ENCODE data around the gene PTK7.

PTK7 gene

DNA sequence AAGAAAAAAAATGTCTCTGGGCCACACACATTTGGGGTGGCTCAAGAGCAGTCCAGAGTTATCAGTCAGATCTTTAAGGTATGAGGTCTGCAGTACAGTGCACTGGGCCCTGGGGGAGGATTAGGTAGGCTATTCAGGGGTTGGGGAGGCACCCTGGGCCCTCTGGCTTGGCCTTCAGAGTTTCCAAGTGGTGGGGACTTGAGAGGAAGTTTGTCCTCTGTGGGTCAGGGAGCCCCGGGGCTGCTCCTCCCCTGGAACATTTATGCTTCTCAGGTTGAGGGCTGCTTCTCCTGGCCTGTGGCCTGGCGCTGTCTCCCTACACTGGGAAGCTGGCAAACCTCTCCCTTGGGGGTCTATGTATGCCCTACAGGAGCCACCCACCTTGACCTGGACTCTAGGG is 46.0 kb downstream of the PTK7 start:
- no CpG with 5 or more reads among the region's 2 CpGs for WGBS (ENCODE audit: extremely low coverage, insufficient coverage, insufficient read length)
- peak overlapping the region; percentile 96 for H2BK120ac ChIP-seq (ENCODE audit: insufficient read depth, low read length, poor library complexity)
- DNase-seq: no peak

DNA sequence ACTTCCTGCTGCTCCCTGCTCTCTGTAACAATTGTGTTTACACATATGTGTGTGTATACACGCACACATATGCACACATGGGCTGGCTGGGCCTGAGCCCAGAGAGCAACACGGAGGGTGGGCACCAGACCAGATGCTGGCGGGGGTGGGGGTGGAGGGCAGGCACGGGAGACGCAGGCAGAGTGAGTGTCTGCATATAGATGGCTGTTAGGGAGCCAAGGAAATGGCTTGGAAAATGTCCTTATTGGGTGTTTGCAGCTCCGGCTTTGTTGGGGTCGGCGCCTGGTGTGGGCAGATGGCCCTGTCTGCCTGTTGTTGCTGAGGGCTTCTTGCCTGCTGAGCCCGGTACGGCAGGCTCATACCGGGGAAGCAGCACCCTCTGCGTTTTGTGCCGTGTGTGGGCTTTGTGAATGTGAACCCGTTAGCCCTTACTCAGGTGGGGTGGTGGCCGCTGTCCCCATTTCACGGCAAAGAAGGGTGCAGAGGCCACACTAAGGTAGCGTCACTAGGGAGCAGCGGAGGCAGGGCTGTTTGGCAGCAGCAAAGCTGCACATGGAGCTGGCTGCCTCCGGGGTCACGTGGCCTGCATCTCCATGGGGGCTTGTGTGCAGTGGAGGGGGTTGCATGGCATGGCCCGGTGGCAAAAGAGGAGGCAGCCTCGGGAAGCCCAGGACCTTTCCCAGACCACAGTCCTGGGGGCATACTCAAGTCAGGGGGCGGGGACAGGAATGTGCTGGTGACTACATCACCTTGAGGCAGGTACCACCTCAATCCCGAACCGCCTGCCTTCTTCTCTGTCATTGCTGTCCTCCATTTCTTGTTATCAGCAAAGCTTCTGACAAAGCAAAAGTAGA is 47.6 kb downstream of the PTK7 start:
- Histone ChIP-seq H2BK5ac (ENCODE audit: low read depth, low read length, poor library complexity) (peak overlapping the region; percentile 99), H3K4ac (ENCODE audit: low read depth, low read length) (peak overlapping the region; percentile 98), H3K79me2 (ENCODE audit: control insufficient read depth, insufficient read depth, low read length, poor library complexity) (peaks cover 52% of the 10 kb centered on the region), H3K27me3 (ENCODE audit: insufficient read depth, low read length) (no peaks in the 10 kb centered on the region), H3K9me3 (ENCODE audit: insufficient read depth, low read depth, low read length) (no peaks in the 10 kb centered on the region), H2AK5ac (ENCODE audit: low read length) (peak overlapping the region; percentile 81), H3K4me1 (ENCODE audit: control insufficient read depth in 1 of 2, insufficient read depth in 2 of 2, low read length in 2 of 2) (peaks cover 70 to 80% of the 10 kb centered on the region in 2 experiments), H3K4me2 (ENCODE audit: low read length) (peak overlapping the region; percentile 4), H4K91ac (ENCODE audit: low read depth, low read length) (peak overlapping the region; percentile 100), H2AFZ (ENCODE audit: insufficient read depth, low read length, poor library complexity) (peak overlapping the region; percentile 61), H3K36me3 (ENCODE audit: control insufficient read depth in 1 of 2, insufficient read depth in 2 of 2, low read length in 2 of 2) (peaks cover under 1% of the 10 kb centered on the region in 2 experiments), H4K8ac (ENCODE audit: low read depth, low read length) (peak overlapping the region; percentile 91), H4K12ac (ENCODE audit: low read depth, low read length) (peak overlapping the region; percentile 73), H3K23ac (ENCODE audit: low read length) (no peak overlapping the region), H3K14ac (ENCODE audit: low read length) (peak overlapping the region; percentile 100), H2BK120ac (ENCODE audit: insufficient read depth, low read length, poor library complexity) (peak overlapping the region; percentile 98), H3K27ac (ENCODE audit: low read depth, low read length) (peak overlapping the region; percentile 99), H3K4me3 (ENCODE audit: low read depth, low read length) (no peak overlapping the region), H3K79me1 (ENCODE audit: low read length) (peaks cover 75% of the 10 kb centered on the region), H2BK12ac (ENCODE audit: low read length) (peak overlapping the region; percentile 98), H3K18ac (ENCODE audit: low read length) (peak overlapping the region; percentile 99), H3K9ac (ENCODE audit: low read length) (peak overlapping the region; percentile 24)
- no peak for DNase-seq
- WGBS (ENCODE audit: extremely low coverage, insufficient coverage, insufficient read length): no CpG with 5 or more reads among the region's 25 CpGs

More for the DNA sequence above, 46.0 kb downstream of the PTK7 start:
- H4K12ac ChIP-seq (ENCODE audit: low read depth, low read length): peak overlapping the region; percentile 0
- H2AK5ac ChIP-seq (ENCODE audit: low read length): peak overlapping the region; percentile 31
- peak overlapping the region; percentile 94 for H3K4ac ChIP-seq (ENCODE audit: low read depth, low read length)
- H4K91ac ChIP-seq (ENCODE audit: low read depth, low read length): peak overlapping the region; percentile 94
- H3K9me3 ChIP-seq (ENCODE audit: insufficient read depth, low read depth, low read length): no peaks in the 10 kb centered on the region
- peak overlapping the region; percentile 91 for H2BK12ac ChIP-seq (ENCODE audit: low read length)
- no peaks in the 10 kb centered on the region for H3K27me3 ChIP-seq (ENCODE audit: insufficient read depth, low read length)
- H2AFZ ChIP-seq (ENCODE audit: insufficient read depth, low read length, poor library complexity): peak overlapping the region; percentile 35
- H3K14ac ChIP-seq (ENCODE audit: low read length): peak overlapping the region; percentile 43
- H3K79me1 ChIP-seq (ENCODE audit: low read length): peaks cover 71% of the 10 kb centered on the region
- H3K27ac ChIP-seq (ENCODE audit: low read depth, low read length): peak overlapping the region; percentile 99
- no peak overlapping the region for H3K4me3 ChIP-seq (ENCODE audit: low read depth, low read length)
- peaks cover 50% of the 10 kb centered on the region for H3K79me2 ChIP-seq (ENCODE audit: control insufficient read depth, insufficient read depth, low read length, poor library complexity)
- no peak overlapping the region for H3K23ac ChIP-seq (ENCODE audit: low read length)
- H3K4me2 ChIP-seq (ENCODE audit: low read length): no peak overlapping the region
- H3K36me3 ChIP-seq (ENCODE audit: control insufficient read depth in 1 of 2, insufficient read depth in 2 of 2, low read length in 2 of 2): peaks cover 0 to 3% of the 10 kb centered on the region in 2 experiments
- peak overlapping the region; percentile 24 for H3K9ac ChIP-seq (ENCODE audit: low read length)
- peak overlapping the region; percentile 35 for H3K18ac ChIP-seq (ENCODE audit: low read length)
- H4K8ac ChIP-seq (ENCODE audit: low read depth, low read length): peak overlapping the region; percentile 72
- H2BK5ac ChIP-seq (ENCODE audit: low read depth, low read length, poor library complexity): peak overlapping the region; percentile 93
- H3K4me1 ChIP-seq (ENCODE audit: control insufficient read depth in 1 of 2, insufficient read depth in 2 of 2, low read length in 2 of 2): peaks cover 68 to 75% of the 10 kb centered on the region in 2 experiments

DNA sequence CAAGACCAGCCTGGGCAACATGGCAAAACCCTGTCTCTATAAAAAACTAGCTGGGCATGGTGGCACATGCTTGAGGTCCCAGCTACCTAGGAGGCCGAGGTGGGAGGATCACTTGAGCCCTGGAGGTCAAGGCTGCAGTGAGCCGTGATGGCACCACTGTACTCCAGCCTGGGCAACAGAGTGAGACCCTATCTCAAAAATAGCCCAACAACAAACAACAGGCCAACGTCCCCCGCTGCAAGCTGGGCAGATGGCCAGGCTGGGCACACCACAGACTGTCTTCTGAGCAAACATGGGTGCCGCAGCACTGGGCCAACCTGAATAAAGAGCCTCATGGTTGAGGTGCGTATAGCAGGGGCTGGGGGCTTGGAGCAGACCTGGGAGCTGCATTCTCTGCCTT is 48.4 kb downstream of the PTK7 start:
- Histone ChIP-seq H2BK120ac (ENCODE audit: insufficient read depth, low read length, poor library complexity) (peak overlapping the region; percentile 98), H2BK12ac (ENCODE audit: low read length) (peak overlapping the region; percentile 98), H3K4ac (ENCODE audit: low read depth, low read length) (peak overlapping the region; percentile 98), H3K18ac (ENCODE audit: low read length) (peak overlapping the region; percentile 99), H3K4me3 (ENCODE audit: low read depth, low read length) (no peak overlapping the region), H3K4me2 (ENCODE audit: low read length) (peak overlapping the region; percentile 4), H3K79me2 (ENCODE audit: control insufficient read depth, insufficient read depth, low read length, poor library complexity) (peaks cover 53% of the 10 kb centered on the region), H2AFZ (ENCODE audit: insufficient read depth, low read length, poor library complexity) (peak overlapping the region; percentile 38), H3K9me3 (ENCODE audit: insufficient read depth, low read depth, low read length) (no peaks in the 10 kb centered on the region), H3K4me1 (ENCODE audit: control insufficient read depth in 1 of 2, insufficient read depth in 2 of 2, low read length in 2 of 2) (peaks cover 67 to 79% of the 10 kb centered on the region in 2 experiments), H4K8ac (ENCODE audit: low read depth, low read length) (peak overlapping the region; percentile 91), H2AK5ac (ENCODE audit: low read length) (peak overlapping the region; percentile 81), H3K79me1 (ENCODE audit: low read length) (peaks cover 72% of the 10 kb centered on the region), H3K9ac (ENCODE audit: low read length) (no peak overlapping the region), H4K12ac (ENCODE audit: low read depth, low read length) (peak overlapping the region; percentile 95), H3K27me3 (ENCODE audit: insufficient read depth, low read length) (no peaks in the 10 kb centered on the region), H4K91ac (ENCODE audit: low read depth, low read length) (peak overlapping the region; percentile 100), H3K14ac (ENCODE audit: low read length) (peak overlapping the region; percentile 100), H3K36me3 (ENCODE audit: control insufficient read depth in 1 of 2, insufficient read depth in 2 of 2, low read length in 2 of 2) (peaks cover 7% of the 10 kb centered on the region in 2 experiments), H3K27ac (ENCODE audit: low read depth, low read length) (peak overlapping the region; percentile 99), H3K23ac (ENCODE audit: low read length) (no peak overlapping the region), H2BK5ac (ENCODE audit: low read depth, low read length, poor library complexity) (peak overlapping the region; percentile 99)
- no peak for DNase-seq
- WGBS (ENCODE audit: extremely low coverage, insufficient coverage, insufficient read length): no CpG with 5 or more reads among the region's 6 CpGs

DNA sequence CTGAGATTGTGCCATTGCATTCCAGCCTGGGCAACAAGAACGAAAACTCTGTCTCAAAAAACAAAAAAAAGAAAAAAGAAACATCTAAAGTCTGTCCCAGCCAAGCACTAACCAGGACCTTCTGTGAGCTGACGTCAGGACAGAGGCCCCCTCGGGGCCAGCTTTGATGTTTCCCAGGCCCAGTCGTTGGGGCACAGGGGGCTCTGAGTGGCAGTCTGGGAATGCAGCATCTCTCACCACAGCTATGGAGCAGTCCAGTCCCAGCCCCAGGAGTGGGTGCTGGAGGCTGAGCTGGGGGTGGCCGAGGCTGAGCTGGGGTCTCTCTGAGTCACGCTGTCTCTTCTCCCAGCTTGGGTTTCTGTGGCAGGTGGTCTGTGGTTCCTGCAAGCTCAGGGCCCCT is 49.0 kb downstream of the PTK7 start:
- Histone ChIP-seq H3K9ac (ENCODE audit: low read length) (no peak overlapping the region), H3K27ac (ENCODE audit: low read depth, low read length) (peak overlapping the region; percentile 99), H2AFZ (ENCODE audit: insufficient read depth, low read length, poor library complexity) (no peak overlapping the region), H3K4ac (ENCODE audit: low read depth, low read length) (peak overlapping the region; percentile 78), H2BK12ac (ENCODE audit: low read length) (peak overlapping the region; percentile 37), H3K27me3 (ENCODE audit: insufficient read depth, low read length) (no peaks in the 10 kb centered on the region), H4K12ac (ENCODE audit: low read depth, low read length) (no peak overlapping the region), H4K91ac (ENCODE audit: low read depth, low read length) (peak overlapping the region; percentile 100), H3K23ac (ENCODE audit: low read length) (no peak overlapping the region), H2AK5ac (ENCODE audit: low read length) (peak overlapping the region; percentile 60), H4K8ac (ENCODE audit: low read depth, low read length) (peak overlapping the region; percentile 64), H3K18ac (ENCODE audit: low read length) (peak overlapping the region; percentile 82), H3K79me1 (ENCODE audit: low read length) (peaks cover 68% of the 10 kb centered on the region), H2BK5ac (ENCODE audit: low read depth, low read length, poor library complexity) (peak overlapping the region; percentile 99), H2BK120ac (ENCODE audit: insufficient read depth, low read length, poor library complexity) (peak overlapping the region; percentile 97), H3K4me1 (ENCODE audit: control insufficient read depth in 1 of 2, insufficient read depth in 2 of 2, low read length in 2 of 2) (peaks cover 63 to 75% of the 10 kb centered on the region in 2 experiments), H3K4me3 (ENCODE audit: low read depth, low read length) (no peak overlapping the region), H3K36me3 (ENCODE audit: control insufficient read depth in 1 of 2, insufficient read depth in 2 of 2, low read length in 2 of 2) (peaks cover 13 to 14% of the 10 kb centered on the region in 2 experiments), H3K79me2 (ENCODE audit: control insufficient read depth, insufficient read depth, low read length, poor library complexity) (peaks cover 51% of the 10 kb centered on the region), H3K9me3 (ENCODE audit: insufficient read depth, low read depth, low read length) (no peaks in the 10 kb centered on the region), H3K4me2 (ENCODE audit: low read length) (peak overlapping the region; percentile 47), H3K14ac (ENCODE audit: low read length) (peak overlapping the region; percentile 72)
- no peak for DNase-seq
- no CpG with 5 or more reads among the region's 6 CpGs for WGBS (ENCODE audit: extremely low coverage, insufficient coverage, insufficient read length)

Data from trophoblast cell (in vitro differentiated cells and primary cell).